Smooth muscle cell (in vitro differentiated cells): Measurements from ENCODE around the gene GEMIN4. TPM values are rescaled to one million over a fixed set of nuclear protein-coding genes. Genes with fewer than 3 reads are reported as not detected.

Experiments
- DNase-seq: peaks from one replicate; lab custom pipeline; 2025; ENCODE audit not compliant: unreplicated experiment; lab: John Stamatoyannopoulos, UW
- H2AFZ ChIP-seq: fragments of 200-600 bp; sonication (generic); 2 replicates; pipeline ENCODE4 v1.6.0; 2016; ENCODE audit warnings: antibody characterized with exemption, low read depth, mild to moderate bottlenecking
- H3F3A ChIP-seq: fragments of 200-600 bp; sonication (generic); 2 replicates; pipeline ENCODE4 v1.6.0; 2017; ENCODE audit warnings: antibody characterized with exemption, low read depth
- H3K27ac ChIP-seq: fragments of 200-600 bp; sonication (generic); 2 replicates; pipeline ENCODE4 v1.5.1; 2016; ENCODE audit warnings: low read depth, mild to moderate bottlenecking
- H3K27me3 ChIP-seq: fragments of 200-600 bp; sonication (generic); 2 replicates; pipeline ENCODE4 v1.6.1; 2016; ENCODE audit warnings: low read depth, mild to moderate bottlenecking
- H3K36me3 ChIP-seq: fragments of 200-600 bp; sonication (generic); 2 replicates; pipeline ENCODE4 v1.5.1; 2016; ENCODE audit warnings: low read depth
- H3K4me1 ChIP-seq: fragments of 200-600 bp; sonication (generic); 2 replicates; pipeline ENCODE4 v1.5.1; 2016; ENCODE audit warnings: low read depth
- H3K4me2 ChIP-seq: fragments of 200-600 bp; sonication (generic); 2 replicates; pipeline ENCODE4 v1.6.0; 2016; ENCODE audit warnings: mild to moderate bottlenecking
- H3K4me3 ChIP-seq: fragments of 200-600 bp; sonication (generic); 2 replicates; pipeline ENCODE4 v1.5.1; 2016; ENCODE audit warnings: mild to moderate bottlenecking
- H3K79me2 ChIP-seq: fragments of 200-600 bp; sonication (generic); 2 replicates; pipeline ENCODE4 v1.6.0; 2016; ENCODE audit warnings: low read depth, mild to moderate bottlenecking
- H3K9ac ChIP-seq: fragments of 200-600 bp; sonication (generic); 2 replicates; pipeline ENCODE4 v1.6.0; 2016; ENCODE audit warnings: low read depth
- H3K9me3 ChIP-seq: fragments of 200-600 bp; sonication (generic); replicated peaks from 2 replicates; pipeline ENCODE4 v1.5.1; 2016; ENCODE audit warnings: low read depth
- H4K20me1 ChIP-seq: fragments of 200-600 bp; sonication (generic); 2 replicates; pipeline ENCODE4 v1.6.0; 2016; ENCODE audit warnings: low read depth
- WGBS: methylation state at CpG from one replicate; pipeline ENCODE4 v1.1.7; 2016; ENCODE audit warnings: low lambda C conversion rate; 5-methylcytosine and 5-hydroxymethylcytosine counted together
- polyA plus RNA-seq: library from polyadenylated mRNA; unstranded; fragments of >200 nt; fragmentation: Nextera tagmentation; extraction: Ambion mirVana; gene quantifications from 2 replicates; pipeline ENCODE4 v1.2.1, GENCODE V29; 2016
- total RNA-seq: library from RNA; depleted of rRNA; stranded (reverse); fragments of >200 nt; gene quantifications from 2 replicates; pipeline ENCODE4 v1.2.3, GENCODE V29; 2014
- TF ChIP-seq, protein P1 (sequence below): fragments of 200-600 bp; sonication (generic); IDR thresholded peaks from 2 replicates; pipeline ENCODE4 v1.5.1; 2017; ENCODE audit warnings: borderline replicate concordance, mild to moderate bottlenecking, antibody characterized with exemption; ENCODE audit not compliant: insufficient read depth, poor library complexity, severe bottlenecking

The GEMIN4 gene
- total and polyA plus RNA-seq, 2 experiments from 2014 or later, result 10.5 to 18.8 TPM

DNA sequence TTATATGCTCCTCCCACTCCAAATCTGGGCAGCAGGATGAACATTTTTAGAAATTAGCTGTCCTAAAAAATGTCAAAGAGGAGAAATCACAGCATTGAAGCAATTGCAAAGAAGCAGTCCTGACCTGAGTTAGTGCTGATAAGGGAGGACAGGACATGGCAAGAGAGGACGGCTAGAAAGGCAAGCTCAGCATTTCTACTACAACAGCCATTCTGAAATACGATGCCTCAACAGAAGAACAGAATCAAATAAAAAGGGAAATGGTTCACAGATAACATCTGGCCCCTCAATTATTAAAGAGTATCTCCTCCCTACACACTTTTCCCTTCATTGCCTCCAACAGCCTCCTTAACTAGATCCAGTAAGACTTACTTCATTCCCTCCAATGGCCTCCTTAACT is 55.7 kb downstream of the GEMIN4 start:
- no peaks in the 10 kb centered on the region for H3K27me3 ChIP-seq
- H3K9me3 ChIP-seq, result no peaks in the 10 kb centered on the region
- peak overlapping the region; percentile 35 for H3K27ac ChIP-seq
- H2AFZ ChIP-seq, result no peak overlapping the region
- peak overlapping the region; percentile 20 for H3K4me2 ChIP-seq
- no peak for DNase-seq
- TF ChIP-seq, protein P1, sequence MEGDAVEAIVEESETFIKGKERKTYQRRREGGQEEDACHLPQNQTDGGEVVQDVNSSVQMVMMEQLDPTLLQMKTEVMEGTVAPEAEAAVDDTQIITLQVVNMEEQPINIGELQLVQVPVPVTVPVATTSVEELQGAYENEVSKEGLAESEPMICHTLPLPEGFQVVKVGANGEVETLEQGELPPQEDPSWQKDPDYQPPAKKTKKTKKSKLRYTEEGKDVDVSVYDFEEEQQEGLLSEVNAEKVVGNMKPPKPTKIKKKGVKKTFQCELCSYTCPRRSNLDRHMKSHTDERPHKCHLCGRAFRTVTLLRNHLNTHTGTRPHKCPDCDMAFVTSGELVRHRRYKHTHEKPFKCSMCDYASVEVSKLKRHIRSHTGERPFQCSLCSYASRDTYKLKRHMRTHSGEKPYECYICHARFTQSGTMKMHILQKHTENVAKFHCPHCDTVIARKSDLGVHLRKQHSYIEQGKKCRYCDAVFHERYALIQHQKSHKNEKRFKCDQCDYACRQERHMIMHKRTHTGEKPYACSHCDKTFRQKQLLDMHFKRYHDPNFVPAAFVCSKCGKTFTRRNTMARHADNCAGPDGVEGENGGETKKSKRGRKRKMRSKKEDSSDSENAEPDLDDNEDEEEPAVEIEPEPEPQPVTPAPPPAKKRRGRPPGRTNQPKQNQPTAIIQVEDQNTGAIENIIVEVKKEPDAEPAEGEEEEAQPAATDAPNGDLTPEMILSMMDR, result no peak
- no peak overlapping the region for H3K4me3 ChIP-seq
- H3K9ac ChIP-seq, result no peak overlapping the region
- H3K36me3 ChIP-seq, result no peaks in the 10 kb centered on the region
- peaks cover 17% of the 10 kb centered on the region for H4K20me1 ChIP-seq
- WGBS, result 43% methylated on average over 2 of the region's 2 CpGs
- H3K4me1 ChIP-seq, result peaks cover 6% of the 10 kb centered on the region
- peaks cover 5% of the 10 kb centered on the region for H3K79me2 ChIP-seq
- H3F3A ChIP-seq, result peaks cover 20% of the 10 kb centered on the region

Other genes starting within 250 kb of the GEMIN4 start
- gene VPS53, start 37.4 kb downstream of the GEMIN4 start, total RNA-seq, result 18.6 and 24.4 TPM in 2 replicates
- gene VPS53, start 37.4 kb downstream of the GEMIN4 start, polyA plus RNA-seq, result 9.6 and 12.0 TPM in 2 replicates
- gene TLCD3A, start 19.7 kb downstream of the GEMIN4 start, total RNA-seq, result 20.1 and 23.0 TPM in 2 replicates
- gene TLCD3A, start 19.7 kb downstream of the GEMIN4 start, polyA plus RNA-seq, result 21.9 and 25.9 TPM in 2 replicates
- 53.5 and 66.3 TPM in 2 replicates for gene GLOD4, start 30.0 kb upstream of the GEMIN4 start, total RNA-seq
- gene GLOD4, start 30.0 kb upstream of the GEMIN4 start, polyA plus RNA-seq, result 47.2 and 61.8 TPM in 2 replicates
- 6.4 and 8.7 TPM in 2 replicates for gene MRM3, start 30.1 kb upstream of the GEMIN4 start, total RNA-seq
- 12.8 and 13.4 TPM in 2 replicates for gene MRM3, start 30.1 kb upstream of the GEMIN4 start, polyA plus RNA-seq
- 58.3 and 89.0 TPM in 2 replicates for gene NXN, start 227.5 kb upstream of the GEMIN4 start, total RNA-seq
- 78.6 and 81.8 TPM in 2 replicates for gene NXN, start 227.5 kb upstream of the GEMIN4 start, polyA plus RNA-seq
- 13.7 and 18.4 TPM in 2 replicates for gene TIMM22, start 244.9 kb upstream of the GEMIN4 start, total RNA-seq
- gene TIMM22, start 244.9 kb upstream of the GEMIN4 start, polyA plus RNA-seq, result 24.0 and 27.9 TPM in 2 replicates